Activated CD4-positive, alpha-beta T cell treated with anti-CD3 and anti-CD28 coated beads, Interleukin-2, Interleukin-4, amounts not matched to agents 100 ng/mL and 50 ng/mL, durations not matched to agents 16 hours and 8 hours (primary cell): ENCODE data around the gene GABBR2.

Source experiments
- DNase-seq: peaks from one replicate; pipeline ENCODE4 v3.0.0-alpha.2; 2020; ENCODE audit warnings: low spot score

GABBR2 gene

DNA sequence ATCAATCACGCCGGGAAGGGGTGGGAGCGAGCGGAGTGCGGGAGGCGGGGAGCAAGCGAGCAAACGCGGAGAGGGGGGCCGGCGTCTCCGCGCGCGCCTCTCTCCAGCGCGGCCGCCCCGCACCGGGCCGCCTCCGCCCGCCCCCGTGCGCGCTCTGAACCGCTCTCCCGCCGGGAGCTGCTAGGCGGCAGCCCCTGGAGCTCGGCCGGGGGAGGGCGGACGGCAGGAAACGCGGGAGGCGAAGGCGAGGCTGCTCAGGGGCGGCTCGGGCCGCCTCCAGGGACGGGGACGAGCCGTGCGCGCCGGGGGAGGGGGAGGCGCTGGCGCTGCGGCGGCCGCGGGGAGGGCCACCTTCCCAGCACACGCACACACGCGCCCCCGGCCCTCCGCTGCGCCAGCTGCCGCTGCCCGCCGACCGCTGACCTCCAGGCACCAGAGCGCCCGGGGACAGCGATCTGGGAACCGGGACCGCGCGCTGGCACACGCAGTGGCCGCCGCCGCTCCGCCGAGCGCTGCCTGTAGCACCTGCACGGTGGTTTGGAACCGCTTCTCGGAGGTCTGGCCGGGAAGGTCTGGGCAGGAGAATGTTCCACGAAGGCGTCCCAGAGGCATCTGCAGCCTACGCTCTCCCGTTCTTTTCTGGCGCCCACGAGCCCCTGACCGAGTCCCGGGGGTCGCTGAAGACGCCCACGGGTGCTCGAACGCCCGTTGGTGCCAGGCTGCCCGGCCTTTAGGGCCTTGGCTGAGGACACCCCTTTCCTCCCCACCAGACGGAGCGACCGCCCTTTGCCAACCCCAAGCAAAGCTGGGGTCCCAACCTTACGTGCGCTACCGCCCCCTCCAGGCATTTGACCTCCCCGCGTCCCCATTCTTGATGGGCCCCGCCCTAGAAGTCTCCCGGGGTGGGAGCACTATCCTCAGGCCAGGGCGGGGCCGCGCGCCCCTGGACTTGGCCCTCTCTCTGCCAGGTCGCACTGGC lies at the start of gene GABBR2:
TSS of gene GABBR2 (minus strand) at position 3 of the 979 bp plus-strand sequence. CDS start 198 bp downstream, outside the sequence.
- DNase-seq, result no peak

GRCh38 chr9:98755006-98755618 lies 46.4 kb upstream of the GABBR2 start:
- DNase-seq, result no peak

DNA sequence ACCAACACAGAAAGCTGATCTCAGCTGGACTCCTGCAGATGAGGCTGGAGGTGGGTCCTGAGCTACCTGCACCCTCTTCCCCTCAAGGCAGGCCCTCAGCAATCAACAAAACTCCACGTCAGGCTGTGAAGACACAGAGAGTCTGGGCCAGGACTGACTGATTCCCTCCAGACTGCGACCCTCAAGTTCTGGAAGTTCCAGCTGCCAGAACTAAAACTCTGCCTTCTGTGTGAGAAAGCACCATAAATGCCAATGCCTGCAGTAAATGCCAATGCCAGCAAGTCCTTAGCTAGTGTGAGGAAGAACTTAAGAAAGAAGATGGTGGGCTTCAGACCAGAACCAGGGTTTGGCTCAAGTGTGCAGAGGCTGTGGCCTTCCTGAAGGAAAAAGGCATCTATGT lies 42.5 kb upstream of the GABBR2 start:
- no peak for DNase-seq

- DNase-seq, result no peak
Measured at GRCh38 chr9:98750364-98751060, 41.8 kb upstream of the GABBR2 start.

GRCh38 chr9:98747476-98747875 lies 38.7 kb upstream of the GABBR2 start:
- DNase-seq, result no peak

- DNase-seq, result no peak
Measured at GRCh38 chr9:98745470-98745869, 36.7 kb upstream of the GABBR2 start.

- no peak for DNase-seq
Measured at GRCh38 chr9:98743818-98744611, 35.3 kb upstream of the GABBR2 start.

GRCh38 chr9:98743329-98743728 lies 34.6 kb upstream of the GABBR2 start:
- no peak for DNase-seq

DNA sequence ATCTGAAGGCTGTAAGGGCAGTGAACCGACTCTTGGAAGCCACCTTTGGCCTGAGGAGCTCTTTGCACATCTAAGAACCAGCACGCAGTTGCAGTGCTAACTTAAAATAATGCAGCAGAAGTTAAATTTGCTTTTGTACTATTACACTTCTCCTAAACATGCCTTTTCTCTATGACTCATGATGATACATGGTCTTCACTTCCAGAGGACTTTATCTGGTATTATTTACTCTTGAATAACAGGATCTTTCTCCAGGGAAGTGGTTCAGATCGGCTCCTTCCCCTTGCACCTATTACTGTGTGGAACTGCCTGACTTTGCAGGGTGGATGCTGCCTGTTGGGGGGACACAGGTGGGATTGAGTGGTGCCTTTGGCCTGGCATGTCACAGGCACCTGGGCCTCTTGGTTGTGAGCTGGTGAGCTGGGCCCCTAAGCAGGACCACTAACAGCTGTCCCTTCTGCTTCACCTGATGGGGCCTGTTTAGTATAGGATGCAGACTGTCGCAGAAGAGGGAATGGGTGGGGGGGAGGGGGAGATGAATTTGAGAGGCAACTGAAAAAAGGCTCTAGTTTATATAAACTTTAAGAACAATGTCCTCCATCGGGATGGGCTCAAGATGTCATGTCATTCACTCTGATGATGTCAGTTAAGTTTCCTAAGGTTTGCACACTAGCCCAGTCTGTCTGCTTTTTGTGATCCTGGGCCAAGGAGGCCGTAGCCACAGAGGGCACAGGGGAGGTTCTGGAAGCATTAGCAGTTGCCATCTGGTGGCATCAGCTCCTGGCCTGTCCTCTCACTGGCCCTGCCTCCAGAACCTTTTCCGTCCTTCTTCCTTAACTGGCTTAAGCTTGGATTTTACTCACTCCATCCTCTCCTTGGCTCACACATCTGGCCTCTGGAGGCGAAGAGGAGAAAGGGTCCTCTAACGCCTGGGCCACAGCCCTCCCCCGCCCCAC lies 33.9 kb upstream of the GABBR2 start:
- no peak for DNase-seq

DNA sequence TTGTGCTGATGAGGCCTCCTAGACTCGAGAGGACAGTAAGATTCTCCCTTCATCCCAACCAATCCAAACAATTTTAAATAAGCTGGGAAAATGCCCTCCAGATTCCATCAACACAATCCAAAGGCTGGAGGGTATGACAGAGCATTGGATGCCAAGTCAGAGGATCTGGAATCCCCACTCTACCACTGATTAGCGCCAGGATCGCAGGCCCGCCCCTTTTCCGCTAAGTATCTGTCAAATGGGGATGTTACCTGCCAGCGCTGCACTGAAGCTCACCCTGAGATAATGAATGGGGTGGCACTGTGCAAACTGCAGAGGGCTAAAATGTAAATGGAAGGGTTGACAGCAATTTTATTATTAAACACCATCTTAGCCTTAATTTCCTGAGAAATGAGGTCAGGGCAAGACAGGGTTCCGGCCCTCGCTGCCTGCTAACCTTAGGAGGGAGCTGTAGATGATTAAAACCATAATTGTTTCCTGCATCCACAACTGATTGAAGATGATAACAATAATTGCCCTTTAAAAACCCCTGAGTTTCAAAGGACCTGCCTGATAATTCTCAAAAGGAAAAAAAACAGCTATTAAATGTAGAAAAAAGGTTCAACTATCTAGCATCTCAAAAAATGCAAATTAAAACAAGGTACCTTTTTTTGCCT lies 31.6 kb upstream of the GABBR2 start:
- no peak for DNase-seq

GRCh38 chr9:98738741-98739140 lies 30.0 kb upstream of the GABBR2 start:
- DNase-seq, result no peak

GRCh38 chr9:98736226-98736625 lies 27.5 kb upstream of the GABBR2 start:
- no peak for DNase-seq

DNA sequence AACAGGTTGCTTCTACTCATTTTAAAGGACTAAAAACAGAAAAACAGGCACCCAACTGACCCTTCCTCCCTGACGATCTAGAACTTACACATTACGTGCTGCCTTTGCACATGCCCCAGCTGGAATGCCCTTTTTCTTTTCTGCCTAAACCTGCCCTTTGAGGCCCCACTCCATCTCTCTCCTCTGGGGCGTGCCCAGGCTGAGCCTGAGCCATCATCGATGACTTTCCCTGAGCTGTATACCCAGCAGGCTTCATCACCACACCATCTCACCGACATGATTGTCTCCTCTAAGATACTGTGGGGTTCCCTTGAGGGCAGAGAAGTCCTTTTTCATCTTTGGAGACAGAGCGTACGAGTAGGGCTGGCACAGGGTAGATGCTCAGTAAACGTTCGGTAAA lies 24.1 kb upstream of the GABBR2 start:
- DNase-seq, result no peak

DNA sequence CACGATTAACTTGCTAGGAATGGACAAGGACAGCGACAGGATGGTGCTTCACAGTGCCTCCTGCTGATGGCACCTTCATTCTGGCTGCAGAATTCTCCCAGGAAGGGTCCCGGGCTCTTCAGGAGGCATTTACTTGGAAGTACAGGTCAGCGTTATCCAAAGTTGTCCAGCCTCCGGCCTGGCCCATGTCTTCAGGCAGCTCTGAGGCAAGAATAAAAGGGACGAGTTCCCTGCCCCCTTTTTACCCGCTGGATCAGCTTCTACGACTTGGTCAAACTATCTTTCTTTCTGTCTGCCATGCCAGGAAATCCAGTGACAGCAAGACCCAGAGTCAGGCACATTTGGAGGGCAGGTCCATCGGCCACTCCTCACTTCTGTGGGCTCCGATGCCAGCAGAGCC lies 23.4 kb upstream of the GABBR2 start:
- DNase-seq, result no peak

DNA sequence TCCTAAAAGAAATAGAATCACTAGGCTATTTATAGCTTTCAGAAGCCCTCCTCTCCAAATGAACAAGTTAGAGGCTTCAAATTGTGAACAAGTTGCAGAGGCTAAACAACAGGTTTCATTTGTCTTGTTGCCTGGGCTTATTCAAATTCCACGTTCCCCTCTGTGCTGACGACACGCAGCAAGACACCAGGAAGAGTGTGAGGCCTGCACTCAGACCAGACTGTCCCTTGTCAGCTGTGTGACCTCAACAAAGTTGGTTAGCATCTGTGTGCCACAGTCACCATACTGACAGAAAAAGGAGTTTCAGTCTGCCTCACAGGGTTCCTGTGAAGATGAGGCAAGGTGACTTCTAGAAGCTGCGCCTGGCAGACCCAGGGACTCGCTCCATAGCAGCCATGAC lies 22.1 kb upstream of the GABBR2 start:
- DNase-seq, result peak; percentile 21

DNA sequence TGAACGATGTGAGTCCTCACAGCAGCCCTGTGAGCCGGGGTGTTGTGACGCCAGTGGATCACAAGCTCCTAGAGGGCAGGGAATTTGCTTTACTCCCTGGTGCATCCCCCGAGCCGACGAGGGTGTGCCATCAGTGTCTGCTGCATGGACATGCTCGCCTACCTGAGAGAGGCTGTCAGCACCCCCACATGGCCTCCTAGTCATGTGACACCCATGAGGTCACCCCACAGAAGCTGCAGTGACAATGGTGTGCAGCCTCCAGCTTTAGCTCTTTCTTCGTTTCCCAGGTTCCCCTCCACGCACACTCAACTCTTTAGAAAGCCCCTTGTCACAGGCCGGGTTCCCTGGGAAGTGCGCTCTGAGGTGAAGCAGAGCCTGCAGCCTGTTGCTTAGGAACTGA lies 19.8 kb upstream of the GABBR2 start:
- DNase-seq, result no peak

- DNase-seq, result no peak
Measured at GRCh38 chr9:98727428-98727827, 18.7 kb upstream of the GABBR2 start.

GRCh38 chr9:98726735-98727134 lies 18.0 kb upstream of the GABBR2 start:
- no peak for DNase-seq

GRCh38 chr9:98724810-98725530 lies 16.2 kb upstream of the GABBR2 start:
- no peak for DNase-seq

- DNase-seq, result no peak
Measured at GRCh38 chr9:98721643-98722042, 12.9 kb upstream of the GABBR2 start.
